Mucosa of descending colon (tissue), 3 donors: Measurements from ENCODE around the gene UBE3B. TPM values are rescaled to one million over a fixed set of nuclear protein-coding genes. Genes with fewer than 3 reads are reported as not detected.

Experiments used
- ATAC-seq: fragments of 200-7000 bp; cut with Tn5 transposase; one replicate; pipeline ENCODE4 v1.9.1; 2020; ENCODE audit warnings: mild to moderate bottlenecking, moderate library complexity
- DNase-seq, 3 donors: peaks; one replicate each; pipeline ENCODE4 v3.0.0-alpha.2; 2020
- H3K36me3 ChIP-seq: fragments of 200-600 bp; one replicate; pipeline ENCODE4 v1.8.0; 2021; ENCODE audit warnings: low read depth, mild to moderate bottlenecking
- H3K4me1 ChIP-seq: fragments of 200-600 bp; one replicate; pipeline ENCODE4 v1.8.0; 2021; ENCODE audit warnings: low read depth, mild to moderate bottlenecking
- H3K4me3 ChIP-seq: fragments of 200-600 bp; one replicate; pipeline ENCODE4 v1.8.0; 2021; ENCODE audit warnings: mild to moderate bottlenecking
- H3K9me3 ChIP-seq: fragments of 200-600 bp; one replicate; pipeline ENCODE4 v1.8.0; 2021; ENCODE audit warnings: mild to moderate bottlenecking
- intact Hi-C, 2 donors: fragments of 100-400 bp; cut with DNase I in 1 of 2; cut with micrococcal nuclease in 1 of 2; formaldehyde crosslinking; loops; one replicate each; pipeline versions ENCODE4 v1.11.0 to v1.11.1; 2022; cut with DNase I, micrococcal nuclease
- total RNA-seq, 3 donors: library from RNA; stranded (reverse); fragmentation: NEBNext Ultra II Directional in 2 of 3; extraction: Animal tissue kit (Norgen Biotek cat#: 25700) in 2 of 3; gene quantifications; one replicate each; pipeline versions ENCODE4 v1.2.1 to v1.2.4, GENCODE V29; 2021 to 2023
- TF ChIP-seq, protein P1 (sequence below): fragments of 200-600 bp; IDR thresholded peaks from one replicate; pipeline ENCODE4 v1.8.0; 2022; ENCODE audit warnings: antibody characterized with exemption, mild to moderate bottlenecking
- donor health status: DM: no; HTN: no; CAD: no; lungs with moderate emphysema.
- donor health status: DM: no; HTN: no; CAD: no.
- donor health status: DM: no; HTN: yes; CAD: no.

The UBE3B gene
- total RNA-seq, 3 donors from 2014 or later = 52.5 to 62.3 (median 54.6) TPM

DNA sequence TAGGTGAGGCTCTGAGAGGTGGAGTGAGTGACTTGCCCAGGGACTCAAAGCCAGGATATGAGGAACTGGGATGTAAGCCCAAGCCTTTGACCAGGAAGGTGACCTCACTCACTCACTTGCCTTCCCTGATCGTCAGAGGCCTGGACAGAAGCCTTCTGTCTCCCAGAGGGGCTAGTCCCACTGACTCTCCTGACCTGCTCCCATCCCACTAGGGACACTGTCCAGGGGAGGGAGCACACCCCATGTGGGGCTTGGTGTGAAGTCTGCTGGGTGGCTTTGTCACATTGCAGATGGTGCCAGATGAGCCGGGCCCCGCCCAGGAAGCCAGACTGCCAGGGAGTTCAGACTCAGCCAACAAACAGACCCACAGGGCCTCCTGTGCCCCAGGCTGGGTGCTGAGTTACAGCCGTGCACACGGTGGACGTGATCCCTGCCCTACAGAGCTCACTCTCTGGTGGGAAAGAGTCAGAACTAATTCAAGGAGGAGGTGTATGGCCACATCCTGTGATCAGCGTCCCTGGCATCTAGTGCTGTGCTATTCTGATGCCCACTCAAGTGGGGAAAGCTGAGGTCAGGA, 67.6 kb downstream of the UBE3B start:
- H3K9me3 ChIP-seq = no peaks in the 10 kb centered on the region
- H3K4me1 ChIP-seq = no peaks in the 10 kb centered on the region
- TF ChIP-seq, protein P1, sequence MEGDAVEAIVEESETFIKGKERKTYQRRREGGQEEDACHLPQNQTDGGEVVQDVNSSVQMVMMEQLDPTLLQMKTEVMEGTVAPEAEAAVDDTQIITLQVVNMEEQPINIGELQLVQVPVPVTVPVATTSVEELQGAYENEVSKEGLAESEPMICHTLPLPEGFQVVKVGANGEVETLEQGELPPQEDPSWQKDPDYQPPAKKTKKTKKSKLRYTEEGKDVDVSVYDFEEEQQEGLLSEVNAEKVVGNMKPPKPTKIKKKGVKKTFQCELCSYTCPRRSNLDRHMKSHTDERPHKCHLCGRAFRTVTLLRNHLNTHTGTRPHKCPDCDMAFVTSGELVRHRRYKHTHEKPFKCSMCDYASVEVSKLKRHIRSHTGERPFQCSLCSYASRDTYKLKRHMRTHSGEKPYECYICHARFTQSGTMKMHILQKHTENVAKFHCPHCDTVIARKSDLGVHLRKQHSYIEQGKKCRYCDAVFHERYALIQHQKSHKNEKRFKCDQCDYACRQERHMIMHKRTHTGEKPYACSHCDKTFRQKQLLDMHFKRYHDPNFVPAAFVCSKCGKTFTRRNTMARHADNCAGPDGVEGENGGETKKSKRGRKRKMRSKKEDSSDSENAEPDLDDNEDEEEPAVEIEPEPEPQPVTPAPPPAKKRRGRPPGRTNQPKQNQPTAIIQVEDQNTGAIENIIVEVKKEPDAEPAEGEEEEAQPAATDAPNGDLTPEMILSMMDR = no peak
- H3K4me3 ChIP-seq = no peak overlapping the region
- ATAC-seq = peak; percentile 63
- intact Hi-C loops = no loop called here
- DNase-seq = no peak
- H3K36me3 ChIP-seq = no peaks in the 10 kb centered on the region

DNA sequence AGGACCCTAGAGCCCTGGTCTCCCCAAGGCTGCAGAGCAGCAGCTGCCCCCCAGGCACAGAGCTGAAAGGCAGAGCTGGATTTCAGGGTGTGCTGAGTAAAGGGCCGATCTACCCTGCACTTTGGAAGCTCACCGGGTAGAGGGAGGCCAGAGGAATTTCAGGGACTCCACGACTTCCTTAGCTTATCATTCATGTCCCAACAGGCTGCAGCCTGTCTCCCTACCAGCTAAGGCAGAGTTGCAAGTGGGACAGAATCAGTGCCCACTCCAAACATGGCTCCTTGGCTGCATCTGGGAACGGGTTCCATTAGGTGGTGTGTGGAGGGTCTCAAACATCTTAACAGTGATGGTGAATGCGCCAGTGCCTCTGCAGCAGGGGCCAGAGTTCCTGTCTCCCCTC, 68.4 kb downstream of the UBE3B start:
- no peak for DNase-seq
- TF ChIP-seq, protein P1 = no peak
- Histone ChIP-seq H3K36me3 (no peaks in the 10 kb centered on the region), H3K4me1 (no peaks in the 10 kb centered on the region), H3K4me3 (no peak overlapping the region), H3K9me3 (no peaks in the 10 kb centered on the region)
- intact Hi-C loops = no loop called here
- ATAC-seq = no peak

DNA sequence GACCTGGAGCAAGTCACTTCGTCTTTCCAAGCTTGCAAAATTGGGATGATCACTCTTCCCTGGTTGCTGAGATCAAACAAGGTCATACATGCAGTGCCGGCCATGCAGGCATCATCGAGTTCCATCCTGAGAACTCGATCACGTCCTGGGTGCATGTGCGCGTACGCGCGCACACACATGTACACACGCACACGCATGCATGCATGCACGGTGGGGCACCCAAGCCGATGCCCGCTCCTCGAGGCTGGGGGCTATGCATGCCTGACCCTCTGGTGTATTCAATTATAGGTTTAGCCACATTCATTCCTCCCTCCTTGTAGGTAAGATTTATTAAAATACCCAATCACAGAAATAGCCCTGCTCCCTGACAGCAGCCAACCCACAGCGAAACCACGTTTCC, 69.9 kb downstream of the UBE3B start:
- no peaks in the 10 kb centered on the region for H3K36me3 ChIP-seq
- intact Hi-C loops = no loop called here
- DNase-seq (no peak), ATAC-seq (no peak)
- H3K4me3 ChIP-seq = no peak overlapping the region
- no peaks in the 10 kb centered on the region for H3K9me3 ChIP-seq
- TF ChIP-seq, protein P1 = no peak
- H3K4me1 ChIP-seq = no peaks in the 10 kb centered on the region

DNA sequence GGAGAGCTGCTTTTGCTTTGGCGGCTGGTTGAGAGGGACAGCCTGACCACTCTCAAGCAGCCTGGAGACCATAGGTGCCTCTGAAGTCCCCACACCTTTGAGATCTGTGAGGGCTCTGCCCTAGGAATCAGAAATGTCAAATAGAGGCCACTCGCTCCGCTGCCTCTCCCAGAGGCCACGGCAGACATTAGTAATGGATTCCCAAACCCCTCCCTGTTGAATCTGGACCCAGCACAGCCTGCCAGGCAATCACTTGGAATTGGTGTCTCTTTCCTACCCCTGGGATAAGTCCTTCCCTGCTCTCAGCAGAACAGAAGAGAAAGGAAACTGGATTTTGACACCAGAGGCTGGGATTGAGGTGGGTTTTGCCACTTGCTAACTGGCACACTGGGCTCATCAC, 70.8 kb downstream of the UBE3B start:
- H3K4me3 ChIP-seq = no peak overlapping the region
- H3K9me3 ChIP-seq = no peaks in the 10 kb centered on the region
- ATAC-seq = no peak

DNA sequence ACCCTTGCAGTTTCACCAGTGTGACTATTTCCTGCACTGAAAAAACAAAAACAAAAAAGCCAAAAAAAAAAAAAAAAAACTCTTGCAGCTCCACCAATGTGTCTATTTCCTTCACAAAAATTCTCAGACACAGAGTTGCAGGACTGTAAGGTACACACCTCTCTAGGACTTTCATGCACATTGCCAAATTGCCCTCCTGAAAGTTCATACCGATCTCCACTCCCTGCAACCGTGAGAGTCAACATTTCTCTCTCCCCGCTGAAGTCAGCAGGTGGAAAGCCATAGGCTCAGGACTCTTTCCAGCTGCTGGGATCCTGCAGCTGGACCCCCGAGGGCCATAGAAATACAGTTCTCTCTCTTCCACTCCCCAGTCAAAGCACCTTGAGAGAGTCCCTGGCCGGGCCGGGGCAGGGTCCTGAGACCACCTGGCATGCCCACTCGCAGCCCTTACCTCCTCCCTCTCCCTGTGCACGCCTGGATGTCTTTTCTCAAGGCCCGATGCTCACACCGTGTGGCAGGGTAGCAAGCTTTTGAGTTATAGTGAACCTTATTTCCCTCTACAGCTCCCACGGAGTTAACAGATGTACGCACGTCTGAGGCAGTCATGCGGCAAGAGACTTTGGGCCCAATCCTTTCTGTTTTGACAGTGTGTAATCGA, 72.3 kb downstream of the UBE3B start:
- no peaks in the 10 kb centered on the region for H3K9me3 ChIP-seq
- no peaks in the 10 kb centered on the region for H3K4me1 ChIP-seq
- no peak overlapping the region for H3K4me3 ChIP-seq
- DNase-seq (no peak), ATAC-seq (no peak)
- TF ChIP-seq, protein P1 = no peak
- no peaks in the 10 kb centered on the region for H3K36me3 ChIP-seq
- intact Hi-C loops = no loop called here

More for the DNA sequence above, 70.8 kb downstream of the UBE3B start:
- H3K36me3 ChIP-seq = no peaks in the 10 kb centered on the region
- TF ChIP-seq, protein P1 = no peak
- intact Hi-C loops = no loop called here
- DNase-seq = no peak
- no peaks in the 10 kb centered on the region for H3K4me1 ChIP-seq
